GM12865 (cell line): ENCODE results near the gene STX11.

ENCODE experiments used
- DNase-seq: peaks from one replicate; pipeline ENCODE4 v3.0.0; 2010; ENCODE audit warnings: low read depth
- H3K4me3 ChIP-seq: 2 replicates; pipeline ENCODE4 v1.5.1; 2011; ENCODE audit warnings: mild to moderate bottlenecking, low read depth, low read length, control low read depth
- TF ChIP-seq, protein P1 (sequence below): IDR thresholded peaks from 2 replicates; pipeline ENCODE4 v1.5.1; 2011; ENCODE audit warnings: low read length, control low read depth, low read depth, inconsistent platforms; ENCODE audit not compliant: insufficient read depth; ENCODE audit errors: missing control alignments

STX11 gene

DNA sequence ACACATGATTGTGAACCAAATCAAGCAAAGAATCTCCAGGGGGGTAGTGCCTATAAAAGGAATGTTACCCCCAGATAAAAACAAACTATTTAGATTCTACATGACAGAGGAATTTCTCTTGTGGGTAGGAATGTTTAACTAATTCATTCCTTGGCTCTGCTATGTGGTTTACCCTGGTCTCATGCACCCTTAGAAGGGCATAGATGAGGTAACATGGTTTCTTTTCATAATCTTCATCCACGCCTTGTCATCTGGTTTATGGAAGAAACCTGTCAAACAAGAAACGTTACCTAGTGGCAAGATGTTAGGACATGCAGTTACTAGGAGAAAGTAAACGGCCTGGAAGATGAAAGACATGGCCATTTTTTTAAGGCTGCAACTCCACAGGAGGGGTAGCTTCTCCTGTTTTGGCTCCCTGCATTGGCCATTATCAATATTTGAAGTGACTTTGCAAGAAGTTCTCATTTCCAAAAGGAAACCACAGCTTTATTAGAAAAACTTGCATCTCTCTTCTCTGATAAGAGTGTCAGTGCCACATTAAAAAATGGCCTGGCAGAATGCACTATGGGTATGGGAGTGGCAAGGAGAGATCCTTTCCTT, 45.5 kb downstream of the STX11 start:
- no peak overlapping the region for H3K4me3 ChIP-seq
- DNase-seq: no peak
- TF ChIP-seq, protein P1, sequence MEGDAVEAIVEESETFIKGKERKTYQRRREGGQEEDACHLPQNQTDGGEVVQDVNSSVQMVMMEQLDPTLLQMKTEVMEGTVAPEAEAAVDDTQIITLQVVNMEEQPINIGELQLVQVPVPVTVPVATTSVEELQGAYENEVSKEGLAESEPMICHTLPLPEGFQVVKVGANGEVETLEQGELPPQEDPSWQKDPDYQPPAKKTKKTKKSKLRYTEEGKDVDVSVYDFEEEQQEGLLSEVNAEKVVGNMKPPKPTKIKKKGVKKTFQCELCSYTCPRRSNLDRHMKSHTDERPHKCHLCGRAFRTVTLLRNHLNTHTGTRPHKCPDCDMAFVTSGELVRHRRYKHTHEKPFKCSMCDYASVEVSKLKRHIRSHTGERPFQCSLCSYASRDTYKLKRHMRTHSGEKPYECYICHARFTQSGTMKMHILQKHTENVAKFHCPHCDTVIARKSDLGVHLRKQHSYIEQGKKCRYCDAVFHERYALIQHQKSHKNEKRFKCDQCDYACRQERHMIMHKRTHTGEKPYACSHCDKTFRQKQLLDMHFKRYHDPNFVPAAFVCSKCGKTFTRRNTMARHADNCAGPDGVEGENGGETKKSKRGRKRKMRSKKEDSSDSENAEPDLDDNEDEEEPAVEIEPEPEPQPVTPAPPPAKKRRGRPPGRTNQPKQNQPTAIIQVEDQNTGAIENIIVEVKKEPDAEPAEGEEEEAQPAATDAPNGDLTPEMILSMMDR: no peak

DNA sequence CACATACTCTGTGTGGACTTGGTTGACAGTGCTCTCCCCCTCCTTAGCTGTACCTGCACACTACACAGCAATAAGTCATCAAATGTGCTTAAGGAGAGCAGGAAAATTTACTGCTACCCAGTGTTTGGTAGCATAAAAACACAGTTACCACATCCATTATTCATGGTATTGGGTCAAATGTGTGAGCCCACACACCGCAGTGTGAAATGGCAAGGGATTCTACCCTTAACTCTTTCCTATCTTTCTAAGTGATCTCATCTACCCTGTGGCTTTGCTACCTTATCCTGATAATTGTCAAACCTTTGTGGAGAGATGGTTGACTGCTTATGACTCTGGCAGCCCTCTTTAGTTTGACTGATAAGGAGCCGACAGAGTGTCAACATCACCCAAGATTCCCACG, 47.6 kb downstream of the STX11 start:
- H3K4me3 ChIP-seq: no peak overlapping the region
- no peak for DNase-seq
- TF ChIP-seq, protein P1: no peak

DNA sequence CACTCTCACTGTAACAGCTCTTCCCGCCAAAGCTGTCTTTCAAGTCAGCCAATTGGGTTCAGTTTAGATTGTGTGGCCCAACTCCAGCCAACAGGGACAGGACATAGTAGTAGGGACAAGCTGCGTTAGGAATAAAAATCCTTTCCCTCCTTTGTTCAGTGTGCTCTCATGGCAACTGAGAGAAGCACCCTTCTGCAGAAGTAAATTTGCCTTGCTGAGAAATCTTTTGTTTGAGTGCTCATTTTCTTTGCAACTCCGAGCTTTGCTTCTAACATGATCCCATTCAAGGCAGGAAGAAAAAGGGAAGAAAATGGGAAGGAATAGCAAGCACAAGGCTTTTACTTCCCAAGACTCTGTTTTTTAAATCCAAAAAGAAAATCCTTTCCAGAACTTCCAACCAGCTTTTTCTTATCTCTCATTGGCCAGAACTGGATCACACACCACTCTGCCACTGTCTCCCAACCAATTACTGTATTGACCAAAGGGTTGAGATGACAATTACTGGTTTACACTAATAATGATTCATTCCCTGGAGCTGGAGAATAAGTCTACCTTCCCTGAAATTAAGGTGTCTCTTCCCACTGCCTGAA, 52.7 kb downstream of the STX11 start:
- TF ChIP-seq, protein P1: no peak
- H3K4me3 ChIP-seq: no peak overlapping the region
- DNase-seq: no peak

DNA sequence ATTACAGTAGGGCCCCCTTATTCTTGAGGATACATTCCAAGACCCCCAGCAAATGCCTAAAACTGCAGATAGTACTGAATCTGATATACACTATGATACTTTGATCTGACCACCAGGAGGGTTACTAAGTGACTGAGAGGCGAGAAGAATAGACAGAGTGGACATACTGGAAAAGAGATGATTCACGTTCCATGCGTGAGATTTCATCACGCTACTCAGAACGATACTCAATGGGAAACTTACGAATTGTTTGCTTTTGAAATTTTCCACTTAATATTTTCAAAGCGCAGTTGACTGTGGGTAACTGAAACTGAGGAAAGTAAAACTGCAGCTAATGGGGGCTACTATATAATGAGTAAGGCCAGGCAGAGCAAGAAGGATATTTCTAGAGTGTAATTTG, 60.8 kb downstream of the STX11 start:
- no peak overlapping the region for H3K4me3 ChIP-seq
- TF ChIP-seq, protein P1: no peak
- DNase-seq: no peak

DNA sequence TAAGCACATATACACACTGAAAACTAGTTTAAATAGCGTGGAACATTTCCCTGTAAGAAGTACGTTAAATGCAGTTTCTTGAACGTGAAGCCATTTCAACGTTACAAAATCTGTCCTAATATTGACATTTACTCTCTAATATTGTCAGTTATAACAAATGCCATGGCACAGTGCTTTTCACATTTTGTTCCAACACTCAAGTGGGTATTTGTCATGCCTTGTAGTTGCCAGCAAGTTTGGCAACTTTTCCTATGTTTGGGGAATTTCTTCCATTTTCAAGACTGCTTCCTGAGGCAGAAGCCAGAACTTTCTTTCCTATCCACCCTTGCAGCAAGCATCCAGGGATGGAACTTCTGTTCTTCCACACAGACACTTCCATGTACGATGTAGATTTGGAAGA, 63.0 kb downstream of the STX11 start:
- no peak for DNase-seq
- TF ChIP-seq, protein P1: no peak
- no peak overlapping the region for H3K4me3 ChIP-seq

DNA sequence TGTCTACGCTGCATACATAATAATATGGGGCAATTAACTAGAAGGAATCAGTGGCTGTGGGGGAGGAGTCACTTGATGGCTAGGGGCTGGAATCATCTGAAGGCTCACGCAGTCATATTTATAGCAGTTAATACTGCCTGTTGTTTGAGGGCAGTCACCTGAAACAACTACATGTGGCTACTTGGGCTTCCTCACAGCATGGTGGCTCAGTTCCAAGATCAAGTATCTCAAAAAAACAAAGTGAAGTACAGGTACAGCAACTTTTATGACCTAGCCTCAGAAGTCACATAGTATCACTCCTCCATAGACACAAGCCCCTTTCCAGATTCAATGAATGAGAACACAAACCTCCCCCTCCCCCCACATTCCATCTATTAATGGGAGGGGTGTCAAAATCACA, 63.7 kb downstream of the STX11 start:
- no peak for DNase-seq
- TF ChIP-seq, protein P1: no peak
- no peak overlapping the region for H3K4me3 ChIP-seq
